ENCODE results near the gene GPC3. TPM values are rescaled to one million over a fixed set of nuclear protein-coding genes. Genes with fewer than 3 reads are reported as not detected.
A peak's percentile ranks its signal among the peaks of the same experiment; 100 is the strongest.

GPC3 gene
- total RNA-seq, 1 donor from 2014 or later, result 1,039 TPM

- H3K36me3 Mint-ChIP-seq, result no peaks in the 10 kb centered on the region
- no peak for DNase-seq (ENCODE audit: low spot score)
- Histone ChIP-seq H3K36me3 (no peaks in the 10 kb centered on the region), H2AFZ (replicated peaks) (no peak overlapping the region), H3K27ac (no peak overlapping the region), H3K4me3 (no peak overlapping the region), H3K79me2 (ENCODE audit: low read depth) (peaks cover 100% of the 10 kb centered on the region), H4K20me1 (ENCODE audit: low read depth) (peaks cover 29% of the 10 kb centered on the region), H3K9ac (no peak overlapping the region), H3K27me3 (no peaks in the 10 kb centered on the region), H3K9me3 (ENCODE audit: low read depth) (no peaks in the 10 kb centered on the region), H3K4me2 (no peak overlapping the region), H3F3A (ENCODE audit: low read depth) (peaks cover 4% of the 10 kb centered on the region), H3K4me1 (peaks cover 5% of the 10 kb centered on the region)
- H3K4me3 Mint-ChIP-seq, result no peak overlapping the region
- H3K27ac Mint-ChIP-seq, result no peak overlapping the region
- no peaks in the 10 kb centered on the region for H3K9me3 Mint-ChIP-seq
- peaks cover 2% of the 10 kb centered on the region for H3K27me3 Mint-ChIP-seq (ENCODE audit: insufficient read depth, low read depth)
- peaks cover 5% of the 10 kb centered on the region for H3K4me1 Mint-ChIP-seq
- TF ChIP-seq EZH2phosphoT487 (IDR thresholded peaks at IDR 0.05), result no peak
- TF ChIP-seq EZH2 (IDR thresholded peaks at IDR 0.05), result no peak
- no peak for TF ChIP-seq CTCF (IDR thresholded peaks at IDR 0.05)
Observed at GRCh38 chrX:133961046-133961445, 24.3 kb downstream of the GPC3 start.

- H3K4me2 ChIP-seq, result no peak overlapping the region
- peaks cover 2% of the 10 kb centered on the region for H3K27me3 Mint-ChIP-seq (ENCODE audit: insufficient read depth, low read depth)
- no peak overlapping the region for H3K9ac ChIP-seq
- H3K4me1 Mint-ChIP-seq, result peaks cover 5% of the 10 kb centered on the region
- peak overlapping the region; percentile 29 for H3K27ac ChIP-seq
- H3K9me3 Mint-ChIP-seq, result peaks cover 4% of the 10 kb centered on the region
- no peaks in the 10 kb centered on the region for H3K4me1 ChIP-seq
- no peaks in the 10 kb centered on the region for H3K9me3 ChIP-seq (ENCODE audit: low read depth)
- no peak overlapping the region for H2AFZ ChIP-seq (replicated peaks)
- H3K36me3 Mint-ChIP-seq, result peaks cover 4% of the 10 kb centered on the region
- no peak overlapping the region for H3K4me3 ChIP-seq
- H4K20me1 ChIP-seq (ENCODE audit: low read depth), result peaks cover 23% of the 10 kb centered on the region
- no peak for TF ChIP-seq EZH2phosphoT487 (IDR thresholded peaks at IDR 0.05)
- no peak for TF ChIP-seq CTCF (IDR thresholded peaks at IDR 0.05)
- no peak for TF ChIP-seq EZH2 (IDR thresholded peaks at IDR 0.05)
- H3K27me3 ChIP-seq, result no peaks in the 10 kb centered on the region
- peaks cover 4% of the 10 kb centered on the region for H3F3A ChIP-seq (ENCODE audit: low read depth)
- DNase-seq (ENCODE audit: low spot score), result no peak
- no peak overlapping the region for H3K27ac Mint-ChIP-seq
- H3K79me2 ChIP-seq (ENCODE audit: low read depth), result peaks cover 100% of the 10 kb centered on the region
- H3K4me3 Mint-ChIP-seq, result no peak overlapping the region
- H3K36me3 ChIP-seq, result no peaks in the 10 kb centered on the region
Observed at GRCh38 chrX:133959972-133960371, 25.4 kb downstream of the GPC3 start.

- H3F3A ChIP-seq (ENCODE audit: low read depth), result peaks cover 4% of the 10 kb centered on the region
- Mint-ChIP-seq H3K4me1 (peaks cover 5% of the 10 kb centered on the region), H3K4me3 (no peak overlapping the region), H3K9me3 (peaks cover 5% of the 10 kb centered on the region), H3K27me3 (ENCODE audit: insufficient read depth, low read depth) (peaks cover 2% of the 10 kb centered on the region), H3K27ac (no peak overlapping the region), H3K36me3 (peaks cover 5% of the 10 kb centered on the region)
- no peak overlapping the region for H3K4me3 ChIP-seq
- no peaks in the 10 kb centered on the region for H3K27me3 ChIP-seq
- TF ChIP-seq CTCF (IDR thresholded peaks at IDR 0.05), result no peak
- TF ChIP-seq EZH2 (IDR thresholded peaks at IDR 0.05), result no peak
- no peak for TF ChIP-seq EZH2phosphoT487 (IDR thresholded peaks at IDR 0.05)
- H3K27ac ChIP-seq, result no peak overlapping the region
- no peak overlapping the region for H3K9ac ChIP-seq
- H4K20me1 ChIP-seq (ENCODE audit: low read depth), result peaks cover 23% of the 10 kb centered on the region
- no peak for DNase-seq (ENCODE audit: low spot score)
- H3K79me2 ChIP-seq (ENCODE audit: low read depth), result peaks cover 99% of the 10 kb centered on the region
- no peaks in the 10 kb centered on the region for H3K9me3 ChIP-seq (ENCODE audit: low read depth)
- no peaks in the 10 kb centered on the region for H3K4me1 ChIP-seq
- no peaks in the 10 kb centered on the region for H3K36me3 ChIP-seq
- no peak overlapping the region for H3K4me2 ChIP-seq
- no peak overlapping the region for H2AFZ ChIP-seq (replicated peaks)
Observed at GRCh38 chrX:133958997-133959688, 26.3 kb downstream of the GPC3 start.
